ENCODE measurements around the gene TPPP3.
"Not testable (repeated sequence)": the region's sequence is repeated elsewhere in the genome, so short reads cannot be mapped to it uniquely, and the experiment has no call there.

TPPP3 gene

DNA sequence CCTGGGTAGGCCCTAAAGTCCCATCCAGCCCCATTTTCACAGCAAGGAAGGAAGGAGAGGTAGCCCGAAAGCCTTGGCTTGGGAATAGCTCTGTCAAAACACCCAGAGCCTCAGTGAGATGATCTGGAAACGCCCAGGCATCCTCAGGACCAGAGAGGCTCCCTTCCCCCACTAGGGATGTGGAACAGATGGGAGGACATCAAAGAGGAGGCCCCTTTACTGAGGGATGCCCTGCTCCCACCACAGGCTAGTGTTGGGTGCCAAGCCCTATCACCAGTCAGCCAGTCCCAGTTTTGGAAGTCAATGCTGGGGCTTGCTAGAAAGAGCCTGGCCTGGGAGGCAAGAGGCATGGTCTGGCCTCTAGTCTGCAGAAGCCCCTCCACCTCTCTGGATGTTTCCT is 4.7 kb downstream of the TPPP3 start:
- DNase-seq = no peak

DNA sequence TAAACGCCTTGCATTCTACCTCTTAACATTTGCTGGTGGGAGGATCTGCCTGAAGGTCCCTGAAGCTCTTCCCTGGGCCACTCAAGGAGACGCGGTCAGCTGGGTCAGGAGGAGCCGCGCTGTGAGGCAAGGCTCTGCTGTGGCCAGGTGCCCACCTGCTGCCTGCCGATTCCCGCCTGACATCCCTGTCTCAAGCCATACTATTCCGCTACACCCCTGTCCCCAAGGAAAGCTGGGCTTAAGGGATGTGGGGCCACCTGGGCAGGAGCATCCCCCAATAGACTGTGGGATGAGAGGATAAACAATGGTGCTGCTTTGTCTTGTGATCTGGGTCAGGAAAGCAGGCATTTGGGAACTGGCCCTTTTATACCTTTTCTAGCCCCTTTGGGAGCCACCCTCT is 5.1 kb downstream of the TPPP3 start:
- DNase-seq = no peak

GRCh38 chr16:67387479-67388079 is 5.7 kb downstream of the TPPP3 start:
- no peak for DNase-seq

DNA sequence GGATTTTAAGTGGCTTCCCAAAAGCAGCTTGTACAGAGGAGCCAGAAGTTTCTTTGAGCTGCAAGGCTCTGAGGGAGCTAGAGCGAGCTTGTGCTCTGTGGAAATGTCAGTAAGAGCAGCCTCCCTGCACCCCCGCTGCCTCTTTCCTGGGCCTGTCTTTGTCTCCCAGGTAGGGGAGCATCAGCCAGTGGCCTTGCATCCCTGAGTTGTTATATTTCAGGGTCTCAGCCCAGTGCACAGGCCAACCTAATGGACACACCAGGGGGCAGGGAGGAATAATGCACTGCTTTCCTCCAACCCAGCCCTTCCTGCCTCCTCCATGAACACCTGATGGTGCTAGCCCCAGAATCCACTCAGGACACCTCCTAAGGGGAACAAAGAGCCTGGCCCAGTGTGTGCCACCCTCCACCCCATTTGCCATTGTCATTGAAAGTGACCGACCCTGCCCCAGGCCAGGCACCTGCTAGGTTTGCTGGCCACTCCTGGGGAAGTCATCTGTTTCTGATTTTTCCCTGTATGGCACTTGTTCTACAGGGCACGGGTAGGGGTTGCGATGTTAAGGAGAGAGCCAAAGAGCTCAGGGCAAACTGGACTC is 6.3 kb downstream of the TPPP3 start:
- DNase-seq = no peak

- DNase-seq = no peak
Observed at GRCh38 chr16:67384778-67385510, 8.4 kb downstream of the TPPP3 start.

- no peak for DNase-seq
Observed at GRCh38 chr16:67383284-67383683, 10.0 kb downstream of the TPPP3 start.

DNA sequence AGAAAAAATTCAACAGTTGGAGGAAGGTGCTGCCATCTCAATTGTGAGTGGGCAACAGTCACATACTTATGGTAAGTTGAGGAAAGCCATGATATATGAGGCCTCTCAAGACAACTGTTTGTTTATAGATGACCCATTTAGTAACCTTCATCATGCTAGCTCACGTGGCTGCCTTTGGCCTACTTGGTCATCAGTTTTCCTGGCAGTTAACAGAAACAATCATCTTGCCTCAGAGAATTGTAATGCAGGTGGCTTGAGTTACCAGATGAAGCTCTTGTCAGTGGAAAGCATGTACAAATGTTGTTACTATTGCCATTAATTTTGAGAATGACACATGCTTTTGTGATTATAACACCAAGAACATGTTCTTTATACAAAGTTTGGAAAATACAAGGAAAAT is 14.7 kb downstream of the TPPP3 start:
- no peak for DNase-seq

- not testable (repeated sequence) for DNase-seq
Observed at GRCh38 chr16:67376012-67376411, 17.3 kb downstream of the TPPP3 start.

DNA sequence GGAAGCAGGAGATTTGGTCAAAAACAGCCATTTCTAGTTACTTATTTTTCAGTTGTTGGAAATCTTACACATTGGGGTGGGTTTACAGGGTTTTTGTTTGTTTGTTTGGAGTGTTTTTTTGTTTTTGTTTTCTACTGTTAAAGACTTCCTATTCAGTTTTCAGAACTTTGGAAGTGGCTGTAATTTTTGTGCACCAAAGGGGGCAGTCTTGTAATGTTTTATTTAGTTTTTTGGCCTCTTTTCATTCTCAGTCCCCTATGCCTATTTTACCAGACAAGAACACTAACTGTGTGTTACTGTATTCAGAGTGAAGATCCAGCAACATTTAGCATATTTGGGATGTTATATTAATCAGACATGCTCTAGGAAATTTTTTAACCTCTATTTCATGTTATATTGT is 20.6 kb downstream of the TPPP3 start:
- no peak for DNase-seq

DNA sequence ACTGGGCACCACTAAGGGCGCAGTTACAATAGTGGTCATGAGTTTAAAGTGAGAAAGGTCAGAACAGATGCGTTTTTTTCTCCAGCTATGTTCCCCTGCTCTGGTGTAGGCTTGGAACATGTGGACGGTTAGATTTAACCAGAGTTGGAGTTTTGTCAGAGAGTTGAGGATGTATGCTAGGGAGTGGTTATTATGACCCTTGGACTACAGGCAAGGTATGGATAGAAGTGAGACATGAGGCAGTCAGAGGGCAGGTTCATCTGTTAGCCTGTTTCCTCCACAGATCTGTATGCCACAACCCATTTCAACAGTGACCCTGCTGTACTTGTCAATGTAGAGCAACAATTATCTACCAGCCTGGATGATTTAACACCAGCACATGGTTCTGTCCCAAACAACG is 22.6 kb downstream of the TPPP3 start:
- no peak for DNase-seq

DNA sequence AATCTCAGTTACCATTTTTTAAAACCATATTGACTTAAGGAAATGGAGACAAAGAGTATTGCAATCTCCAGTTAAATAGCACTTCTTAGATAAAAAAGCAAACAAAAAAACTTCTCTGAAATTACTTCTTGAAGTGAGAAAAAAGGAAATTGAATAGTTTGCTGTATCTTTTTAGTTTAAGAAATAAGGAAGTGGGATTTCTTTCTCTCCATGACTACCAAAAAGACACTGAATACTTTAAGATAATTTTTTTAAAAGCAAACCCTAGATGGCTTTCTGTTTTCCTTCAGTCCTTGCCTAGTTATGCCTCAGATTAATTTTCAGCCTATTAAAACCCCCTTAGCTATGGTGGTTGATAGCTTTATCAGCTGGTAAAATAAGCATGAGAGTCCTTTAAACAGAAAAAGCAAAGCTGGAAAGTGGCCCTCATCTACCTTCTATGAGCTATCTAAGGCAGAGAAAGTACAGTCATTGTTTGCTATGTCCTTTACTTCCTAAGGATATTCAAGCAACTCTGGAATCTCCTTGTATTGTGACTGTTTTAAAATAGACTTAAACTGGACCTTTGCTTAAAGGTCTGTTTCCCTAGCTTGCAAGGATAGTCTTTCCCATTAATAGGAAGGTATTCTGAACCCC is 28.6 kb downstream of the TPPP3 start:
- no peak for DNase-seq

DNA sequence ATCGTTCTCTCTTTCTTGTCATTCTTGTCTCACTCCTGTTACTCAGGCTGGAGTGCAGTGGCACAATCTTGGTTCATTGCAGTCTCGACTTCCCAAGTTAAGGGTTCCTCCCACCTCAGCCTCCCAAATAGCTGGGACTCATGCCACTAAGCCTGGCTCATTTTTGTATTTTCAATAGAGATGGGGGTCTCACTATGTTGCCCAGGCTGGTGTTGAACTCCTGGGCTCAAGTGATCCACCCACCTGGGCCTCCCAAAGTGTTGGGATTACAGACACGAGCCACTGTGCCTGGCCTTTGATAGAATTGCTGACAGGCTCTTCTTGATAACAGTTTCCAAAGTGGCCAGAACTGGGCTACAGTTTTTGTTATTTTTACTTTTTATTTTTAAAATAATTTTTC is 32.3 kb downstream of the TPPP3 start:
- no peak for DNase-seq

- DNase-seq = not testable (repeated sequence)
Observed at GRCh38 chr16:67359540-67360269, 33.6 kb downstream of the TPPP3 start.

DNA sequence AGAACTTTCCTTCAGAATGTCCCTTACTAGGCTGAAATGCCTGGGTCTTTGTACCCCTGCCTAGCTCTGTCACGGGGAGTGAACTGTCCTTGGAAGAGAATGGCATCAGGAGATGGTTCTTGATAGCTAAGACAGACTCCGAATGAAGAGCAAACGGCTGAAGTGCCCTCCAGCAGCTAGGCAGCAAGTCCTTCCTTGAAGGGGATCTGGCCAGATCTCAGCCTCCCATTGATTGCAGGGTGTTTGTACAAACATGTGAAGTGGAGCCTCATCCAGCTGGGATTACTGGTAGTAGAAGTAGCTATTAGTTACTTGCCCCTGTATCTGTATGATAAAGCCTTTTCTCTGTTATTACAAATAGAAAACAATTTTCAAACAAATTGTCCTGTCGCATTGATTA is 35.7 kb downstream of the TPPP3 start:
- DNase-seq = no peak

DNA sequence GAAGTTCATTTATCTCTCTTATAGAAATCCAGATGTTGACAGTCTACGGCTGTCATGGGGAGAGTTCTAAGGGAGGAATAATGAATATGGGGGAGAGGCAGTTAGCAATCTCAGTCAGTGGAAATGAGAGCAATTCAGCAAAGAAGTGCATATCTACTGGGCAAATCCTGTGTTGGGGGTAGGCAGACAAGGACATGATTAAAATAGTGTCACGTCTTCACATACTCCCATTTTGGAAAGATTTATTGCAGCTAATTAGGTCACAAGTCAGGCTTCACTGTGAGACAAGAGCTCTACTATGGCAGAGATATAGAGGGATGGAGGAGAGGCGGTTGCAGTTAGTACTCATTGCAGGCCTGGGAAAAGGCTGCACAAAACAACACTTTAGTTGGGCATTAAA is 36.9 kb downstream of the TPPP3 start:
- no peak for DNase-seq

- not testable (repeated sequence) for DNase-seq
Observed at GRCh38 chr16:67352463-67352862, 40.8 kb downstream of the TPPP3 start.

- DNase-seq = no peak
Observed at GRCh38 chr16:67350324-67350723, 43.0 kb downstream of the TPPP3 start.

GRCh38 chr16:67349172-67349571 is 44.1 kb downstream of the TPPP3 start:
- no peak for DNase-seq

DNA sequence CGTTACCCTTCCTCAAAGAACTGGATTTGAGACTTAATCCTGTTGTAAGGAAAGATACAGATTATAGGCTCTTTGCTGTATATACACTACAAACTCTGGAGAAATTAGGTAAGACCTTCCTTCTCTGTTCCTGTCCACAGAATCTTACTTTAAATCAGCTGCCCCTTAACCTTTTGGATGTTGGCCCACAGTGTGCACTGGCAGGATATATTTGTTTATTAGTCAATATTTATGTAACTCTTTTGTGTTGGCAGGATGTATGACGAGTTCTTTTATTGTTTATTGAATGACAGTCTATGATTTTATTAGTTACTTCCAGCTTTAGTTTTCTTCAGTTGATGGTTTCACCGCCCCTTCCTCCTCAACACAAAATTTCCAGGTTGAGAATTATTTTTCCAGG is 47.0 kb downstream of the TPPP3 start:
- DNase-seq = no peak

DNA sequence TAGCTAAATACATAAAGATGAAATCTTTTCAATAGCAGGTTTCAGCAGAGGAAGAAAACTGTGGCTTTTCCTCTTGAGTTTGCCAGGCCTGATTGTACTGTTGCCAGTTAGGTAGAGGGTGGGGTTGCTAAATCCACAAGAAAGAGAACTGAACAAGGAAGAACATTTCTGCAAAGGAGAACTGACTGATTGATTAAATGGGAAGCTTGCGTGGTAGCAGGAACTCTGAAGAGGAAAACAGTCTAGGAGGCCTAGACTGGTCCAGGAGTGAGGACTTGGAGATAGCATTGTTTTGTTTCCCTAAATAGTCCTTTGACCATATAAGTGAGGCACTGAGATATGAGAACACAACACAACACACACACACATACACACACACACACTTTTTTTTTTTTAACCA is 47.9 kb downstream of the TPPP3 start:
- DNase-seq = no peak

DNA sequence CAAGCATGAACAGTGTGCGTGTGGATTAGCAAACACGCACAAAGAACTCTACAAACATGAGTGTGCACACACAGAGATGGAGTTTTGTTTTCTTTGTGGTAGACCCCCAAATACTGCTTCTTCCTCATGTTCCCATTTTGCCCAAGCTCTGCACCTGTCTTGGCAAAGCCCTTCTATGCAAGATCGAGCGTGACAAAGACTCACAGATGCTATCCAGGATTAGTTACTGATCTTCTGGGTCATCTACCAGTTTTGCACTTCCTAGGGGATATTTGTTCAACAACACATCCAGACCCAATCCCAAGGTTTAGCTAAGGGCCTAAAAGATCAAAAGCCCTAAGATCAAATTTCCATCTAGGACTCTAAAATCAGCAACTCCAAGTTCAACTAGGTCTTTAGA is 50.7 kb downstream of the TPPP3 start:
- no peak for DNase-seq

DNA sequence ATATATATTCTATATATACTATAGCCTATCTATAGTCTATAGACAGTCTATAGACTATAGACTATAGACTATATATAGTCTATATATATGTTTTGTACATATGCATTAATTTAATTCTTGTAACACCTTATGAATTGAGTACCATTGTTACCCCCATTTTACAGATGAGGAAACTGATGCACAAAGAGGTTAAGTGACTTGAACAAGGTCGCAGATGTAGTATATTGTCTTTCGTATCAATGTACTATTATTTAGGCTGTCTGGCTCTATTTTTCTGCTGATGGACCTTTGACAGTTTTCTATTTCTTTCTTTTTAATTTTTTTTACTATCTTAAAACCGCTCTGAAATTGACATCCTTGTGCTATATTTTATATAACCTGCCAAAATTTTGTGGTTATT is 52.0 kb downstream of the TPPP3 start:
- DNase-seq = no peak

Data from activated T-cell treated with anti-CD3 and anti-CD28 coated beads, Interleukin-2, amount 50 U/mL, for 48 hours (primary cell).